ENCODE measurements around the gene TPRG1L. TPM values are rescaled to one million over a fixed set of nuclear protein-coding genes. Genes with fewer than 3 reads are reported as not detected.

Gene TPRG1L
- total RNA-seq, 1 donor from 2014 or later, result 54.0 TPM

GRCh38 chr1:3599286-3599811 lies 25.5 kb upstream of the TPRG1L start:
- H3K27me3 ChIP-seq (ENCODE audit: low read depth), result peaks cover 5% of the 10 kb centered on the region
- intact Hi-C loops (cut with micrococcal nuclease), result no loop called here
- TF ChIP-seq CTCF (IDR thresholded peaks at IDR 0.05; ENCODE audit: borderline replicate concordance), result no peak
- H3K36me3 ChIP-seq, result no peaks in the 10 kb centered on the region
- no peak for DNase-seq
- no peak overlapping the region for H3K4me3 ChIP-seq
- H3K9me3 ChIP-seq (replicated peaks), result no peaks in the 10 kb centered on the region
- peaks cover 22% of the 10 kb centered on the region for H3K4me1 ChIP-seq
- no peak overlapping the region for H3K27ac ChIP-seq (replicated peaks)

GRCh38 chr1:3599816-3600215 lies 25.0 kb upstream of the TPRG1L start:
- intact Hi-C loops (cut with micrococcal nuclease), result no loop called here
- Histone ChIP-seq H3K4me3 (no peak overlapping the region), H3K27me3 (ENCODE audit: low read depth) (peaks cover 10% of the 10 kb centered on the region), H3K36me3 (no peaks in the 10 kb centered on the region), H3K27ac (replicated peaks) (no peak overlapping the region), H3K9me3 (replicated peaks) (no peaks in the 10 kb centered on the region), H3K4me1 (peaks cover 22% of the 10 kb centered on the region)
- DNase-seq, result no peak
- TF ChIP-seq CTCF (IDR thresholded peaks at IDR 0.05; ENCODE audit: borderline replicate concordance), result no peak

GRCh38 chr1:3600354-3600753 lies 24.5 kb upstream of the TPRG1L start:
- no peak for TF ChIP-seq CTCF (IDR thresholded peaks at IDR 0.05; ENCODE audit: borderline replicate concordance)
- peaks cover 22% of the 10 kb centered on the region for H3K4me1 ChIP-seq
- peaks cover 10% of the 10 kb centered on the region for H3K27me3 ChIP-seq (ENCODE audit: low read depth)
- H3K36me3 ChIP-seq, result no peaks in the 10 kb centered on the region
- no peak for DNase-seq
- no peak overlapping the region for H3K4me3 ChIP-seq
- H3K9me3 ChIP-seq (replicated peaks), result no peaks in the 10 kb centered on the region
- intact Hi-C loops (cut with micrococcal nuclease), result no loop called here
- H3K27ac ChIP-seq (replicated peaks), result no peak overlapping the region

GRCh38 chr1:3601743-3602142 lies 23.1 kb upstream of the TPRG1L start:
- Histone ChIP-seq H3K4me1 (peaks cover 22% of the 10 kb centered on the region), H3K27ac (replicated peaks) (no peak overlapping the region), H3K9me3 (replicated peaks) (no peaks in the 10 kb centered on the region), H3K36me3 (no peaks in the 10 kb centered on the region), H3K27me3 (ENCODE audit: low read depth) (peaks cover 23% of the 10 kb centered on the region), H3K4me3 (no peak overlapping the region)
- intact Hi-C loops (cut with micrococcal nuclease), result no loop called here
- TF ChIP-seq CTCF (IDR thresholded peaks at IDR 0.05; ENCODE audit: borderline replicate concordance), result no peak
- DNase-seq, result no peak

GRCh38 chr1:3602375-3602774 lies 22.4 kb upstream of the TPRG1L start:
- intact Hi-C loops (cut with micrococcal nuclease), result no loop called here
- no peak overlapping the region for H3K4me3 ChIP-seq
- TF ChIP-seq CTCF (IDR thresholded peaks at IDR 0.05; ENCODE audit: borderline replicate concordance), result no peak

More at GRCh38 chr1:3602375-3602774, 22.4 kb upstream of the TPRG1L start:
- no peaks in the 10 kb centered on the region for H3K9me3 ChIP-seq (replicated peaks)
- no peak overlapping the region for H3K27ac ChIP-seq (replicated peaks)
- no peaks in the 10 kb centered on the region for H3K36me3 ChIP-seq
- H3K4me1 ChIP-seq, result peaks cover 16% of the 10 kb centered on the region
- H3K27me3 ChIP-seq (ENCODE audit: low read depth), result peaks cover 27% of the 10 kb centered on the region
- no peak for DNase-seq
